ENCODE measurements around the gene ATRAID. TPM values are rescaled to one million over a fixed set of nuclear protein-coding genes. Genes with fewer than 3 reads are reported as not detected.

ATRAID gene
- total RNA-seq, 2 donors from 2014 or later: 101 to 140 TPM

DNA sequence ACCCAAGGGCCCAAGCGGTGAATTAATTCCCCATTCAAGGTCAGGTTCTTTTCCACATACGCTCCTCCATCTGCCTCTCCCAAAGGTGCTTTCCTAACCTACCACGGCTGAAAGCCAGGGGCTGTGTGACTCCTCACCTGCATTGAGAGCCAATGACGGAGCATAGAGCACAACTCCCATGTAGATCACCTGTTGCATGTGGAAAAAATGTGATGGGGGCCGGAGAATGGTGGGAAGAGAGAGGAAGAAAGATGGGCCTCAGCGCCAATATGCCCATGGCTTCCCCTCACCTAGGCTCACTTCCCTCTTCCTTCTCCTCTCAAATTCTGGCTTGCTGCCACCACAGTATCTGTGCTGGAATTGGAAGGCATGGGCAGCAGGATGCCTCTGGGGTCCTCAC lies 5.5 kb upstream of the ATRAID start:
- H3K27ac ChIP-seq (ENCODE audit: low read depth, low read length): no peak overlapping the region
- H3K4me3 ChIP-seq (ENCODE audit: low read length): no peak overlapping the region
- H3K36me3 Mint-ChIP-seq (ENCODE audit: low read depth): peaks cover 83% of the 10 kb centered on the region
- H3K4me1 Mint-ChIP-seq: peaks cover 24% of the 10 kb centered on the region
- 97 to 100% methylated on average over 4 to 6 of the region's 6 CpGs for WGBS, 2 experiments (ENCODE audit: insufficient coverage in 1 of 2, insufficient read length in 1 of 2)
- TF ChIP-seq, protein P1, sequence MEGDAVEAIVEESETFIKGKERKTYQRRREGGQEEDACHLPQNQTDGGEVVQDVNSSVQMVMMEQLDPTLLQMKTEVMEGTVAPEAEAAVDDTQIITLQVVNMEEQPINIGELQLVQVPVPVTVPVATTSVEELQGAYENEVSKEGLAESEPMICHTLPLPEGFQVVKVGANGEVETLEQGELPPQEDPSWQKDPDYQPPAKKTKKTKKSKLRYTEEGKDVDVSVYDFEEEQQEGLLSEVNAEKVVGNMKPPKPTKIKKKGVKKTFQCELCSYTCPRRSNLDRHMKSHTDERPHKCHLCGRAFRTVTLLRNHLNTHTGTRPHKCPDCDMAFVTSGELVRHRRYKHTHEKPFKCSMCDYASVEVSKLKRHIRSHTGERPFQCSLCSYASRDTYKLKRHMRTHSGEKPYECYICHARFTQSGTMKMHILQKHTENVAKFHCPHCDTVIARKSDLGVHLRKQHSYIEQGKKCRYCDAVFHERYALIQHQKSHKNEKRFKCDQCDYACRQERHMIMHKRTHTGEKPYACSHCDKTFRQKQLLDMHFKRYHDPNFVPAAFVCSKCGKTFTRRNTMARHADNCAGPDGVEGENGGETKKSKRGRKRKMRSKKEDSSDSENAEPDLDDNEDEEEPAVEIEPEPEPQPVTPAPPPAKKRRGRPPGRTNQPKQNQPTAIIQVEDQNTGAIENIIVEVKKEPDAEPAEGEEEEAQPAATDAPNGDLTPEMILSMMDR (conservative IDR thresholded peaks at IDR 0.05): no peak
- no peak overlapping the region for H3K4me3 Mint-ChIP-seq
- no peak overlapping the region for H3K9ac ChIP-seq (ENCODE audit: extremely low read depth, low read length, poor library complexity, severe bottlenecking)
- H3K27me3 Mint-ChIP-seq (ENCODE audit: insufficient read depth): no peaks in the 10 kb centered on the region
- no peaks in the 10 kb centered on the region for H3K9me3 Mint-ChIP-seq
- peaks cover 84% of the 10 kb centered on the region for H3K36me3 ChIP-seq (ENCODE audit: control insufficient read depth, insufficient read depth, low read length)
- H3K4me1 ChIP-seq (ENCODE audit: control insufficient read depth, insufficient read depth, low read length): peaks cover 7% of the 10 kb centered on the region
- H3K27me3 ChIP-seq (ENCODE audit: control insufficient read depth, insufficient read depth, low read length, poor library complexity, severe bottlenecking): no peaks in the 10 kb centered on the region
- DNase-seq: no peak
- no peaks in the 10 kb centered on the region for H3K9me3 ChIP-seq (ENCODE audit: control insufficient read depth, low read length)
- no peak overlapping the region for H3K27ac Mint-ChIP-seq

DNA sequence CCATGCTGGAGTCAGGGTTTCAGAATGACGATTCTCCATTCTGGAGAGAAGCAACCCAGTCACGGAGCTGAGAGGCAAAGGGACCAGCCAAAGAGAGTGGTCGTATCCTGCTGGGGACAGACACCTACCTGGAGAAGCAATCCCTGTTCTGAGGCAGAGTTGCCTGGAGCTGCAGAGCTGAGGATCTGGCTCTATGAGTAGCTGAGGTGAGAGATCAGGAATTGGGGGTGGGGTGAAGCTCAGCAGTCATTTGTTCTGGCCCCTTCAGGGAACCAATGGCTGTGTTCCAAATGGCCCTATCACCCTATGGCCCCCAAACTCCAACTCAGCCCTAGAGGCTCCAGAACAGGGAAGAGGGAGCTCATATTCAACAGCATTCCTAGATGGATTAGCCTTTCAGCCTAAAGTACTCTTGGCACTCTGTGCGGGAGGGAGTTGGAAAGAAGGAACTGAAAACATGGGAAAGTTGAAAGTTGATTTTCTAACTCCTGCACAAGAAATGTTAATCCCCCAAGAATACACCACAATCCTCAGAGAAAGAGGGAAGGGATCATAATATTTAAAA lies 3.3 kb upstream of the ATRAID start:
- peak overlapping the region; percentile 89 for H3K27ac Mint-ChIP-seq
- Histone ChIP-seq H3K36me3 (ENCODE audit: control insufficient read depth, insufficient read depth, low read length) (peaks cover 64% of the 10 kb centered on the region), H3K27ac (ENCODE audit: low read depth, low read length) (no peak overlapping the region)

DNA sequence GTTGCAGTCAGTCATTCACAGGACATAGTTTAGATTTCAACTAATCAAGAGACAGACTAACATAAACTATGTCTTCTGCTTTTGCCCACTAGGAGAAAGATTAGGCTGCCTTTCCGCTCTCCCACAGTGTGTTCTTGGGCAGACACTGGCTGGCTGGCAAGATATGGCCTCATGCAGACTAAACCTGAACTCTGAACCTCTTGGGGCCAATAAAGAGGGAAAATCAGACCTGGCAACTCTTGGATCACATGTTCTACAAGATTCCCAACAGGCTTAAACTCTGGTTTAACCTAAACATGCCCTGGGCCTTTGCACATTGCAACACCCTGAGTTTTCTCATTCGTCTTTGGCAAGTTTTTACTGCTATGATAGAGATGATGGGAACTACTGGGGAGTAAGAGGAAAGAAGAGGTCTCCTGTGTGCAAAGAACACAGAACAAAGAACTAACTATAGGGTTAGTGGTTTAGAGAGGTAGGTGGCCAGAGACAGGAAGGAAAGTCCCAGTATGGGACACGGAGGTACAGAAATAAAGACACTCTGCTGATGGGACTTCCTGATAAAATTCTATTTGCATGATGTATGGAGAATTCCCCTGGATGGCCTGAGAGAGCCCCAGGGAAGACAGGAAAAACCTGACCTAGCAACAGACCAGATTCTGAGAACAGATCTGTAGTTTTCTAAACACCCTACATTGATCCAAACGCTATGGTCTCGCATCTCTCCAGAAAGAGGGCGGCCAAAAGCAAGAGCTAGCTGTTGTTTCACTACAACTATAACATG lies 2.0 kb upstream of the ATRAID start:
- peaks cover 29% of the 10 kb centered on the region for H3K4me1 Mint-ChIP-seq
- no peak for DNase-seq
- H3K36me3 Mint-ChIP-seq (ENCODE audit: low read depth): peaks cover 52% of the 10 kb centered on the region
- H3K27ac Mint-ChIP-seq: peak overlapping the region; percentile 37
- peak overlapping the region; percentile 86 for H3K4me3 Mint-ChIP-seq
- H3K27me3 ChIP-seq (ENCODE audit: control insufficient read depth, insufficient read depth, low read length, poor library complexity, severe bottlenecking): no peaks in the 10 kb centered on the region
- peaks cover 52% of the 10 kb centered on the region for H3K36me3 ChIP-seq (ENCODE audit: control insufficient read depth, insufficient read depth, low read length)
- H3K9me3 Mint-ChIP-seq: no peaks in the 10 kb centered on the region
- H3K27me3 Mint-ChIP-seq (ENCODE audit: insufficient read depth): no peaks in the 10 kb centered on the region
- H3K27ac ChIP-seq (ENCODE audit: low read depth, low read length): no peak overlapping the region
- H3K4me3 ChIP-seq (ENCODE audit: low read length): peak overlapping the region; percentile 44
- peaks cover 7% of the 10 kb centered on the region for H3K4me1 ChIP-seq (ENCODE audit: control insufficient read depth, insufficient read depth, low read length)
- no peak overlapping the region for H3K9ac ChIP-seq (ENCODE audit: extremely low read depth, low read length, poor library complexity, severe bottlenecking)
- 95 to 98% methylated on average over 5 to 6 of the region's 6 CpGs for WGBS, 2 experiments (ENCODE audit: insufficient coverage in 1 of 2, insufficient read length in 1 of 2)
- TF ChIP-seq, protein P1 (conservative IDR thresholded peaks at IDR 0.05): no peak
- no peaks in the 10 kb centered on the region for H3K9me3 ChIP-seq (ENCODE audit: control insufficient read depth, low read length)

More for the DNA sequence above, 3.3 kb upstream of the ATRAID start:
- peak; percentile 62 for DNase-seq
- Histone ChIP-seq H3K9ac (ENCODE audit: extremely low read depth, low read length, poor library complexity, severe bottlenecking) (no peak overlapping the region), H3K27me3 (ENCODE audit: control insufficient read depth, insufficient read depth, low read length, poor library complexity, severe bottlenecking) (no peaks in the 10 kb centered on the region), H3K9me3 (ENCODE audit: control insufficient read depth, low read length) (no peaks in the 10 kb centered on the region), H3K4me3 (ENCODE audit: low read length) (no peak overlapping the region), H3K4me1 (ENCODE audit: control insufficient read depth, insufficient read depth, low read length) (peaks cover 7% of the 10 kb centered on the region)
- no peaks in the 10 kb centered on the region for H3K9me3 Mint-ChIP-seq
- TF ChIP-seq, protein P1 (conservative IDR thresholded peaks at IDR 0.05): no peak
- peaks cover 29% of the 10 kb centered on the region for H3K4me1 Mint-ChIP-seq
- WGBS, 2 experiments (ENCODE audit: insufficient coverage in 1 of 2, insufficient read length in 1 of 2): 87 to 94% methylated on average over 4 of the region's 4 CpGs
- H3K27me3 Mint-ChIP-seq (ENCODE audit: insufficient read depth): no peaks in the 10 kb centered on the region
- H3K36me3 Mint-ChIP-seq (ENCODE audit: low read depth): peaks cover 63% of the 10 kb centered on the region
- H3K4me3 Mint-ChIP-seq: peak overlapping the region; percentile 34

Data from endodermal cell (in vitro differentiated cells).